Large intestine (tissue), 3 donors: Measurements from ENCODE around the gene ERLEC1. TPM values are rescaled to one million over a fixed set of nuclear protein-coding genes. Genes with fewer than 3 reads are reported as not detected.

Experiments used
- DNase-seq, 2 donors: peaks; one replicate each; pipeline versions ENCODE4 v3.0.0 to v3.0.0-alpha.2; 2013
- H3K27ac ChIP-seq: one replicate; pipeline ENCODE4 v1.5.1; 2013; ENCODE audit warnings: low read length
- H3K27me3 ChIP-seq: 2 replicates; pipeline ENCODE4 v1.6.1; 2013; ENCODE audit warnings: low read length; ENCODE audit not compliant: control insufficient read depth, insufficient read depth
- H3K36me3 ChIP-seq: 2 replicates; pipeline ENCODE4 v1.6.1; 2013; ENCODE audit warnings: low read length; ENCODE audit not compliant: control insufficient read depth, insufficient read depth
- H3K4me1 ChIP-seq: one replicate; pipeline ENCODE4 v1.6.1; 2013; ENCODE audit warnings: low read length; ENCODE audit not compliant: control insufficient read depth, insufficient read depth
- H3K4me3 ChIP-seq: one replicate; pipeline ENCODE4 v1.5.1; 2013; ENCODE audit warnings: low read length
- H3K9me3 ChIP-seq: one replicate; pipeline ENCODE4 v1.6.1; 2013; ENCODE audit warnings: mild to moderate bottlenecking, low read depth, low read length, moderate library complexity; ENCODE audit not compliant: control insufficient read depth
- WGBS: methylation state at CpG from one replicate; pipeline ENCODE4 v1.1.5; 2013; ENCODE audit warnings: low lambda C conversion rate; ENCODE audit not compliant: insufficient coverage; 5-methylcytosine and 5-hydroxymethylcytosine counted together
- polyA plus RNA-seq: library from polyadenylated mRNA; unstranded; fragments of 120-200 nt; gene quantifications from one replicate; pipeline ENCODE4 v1.2.1, GENCODE V29; 2013

Gene ERLEC1
- polyA plus RNA-seq, 1 donor, result 64.1 TPM

DNA sequence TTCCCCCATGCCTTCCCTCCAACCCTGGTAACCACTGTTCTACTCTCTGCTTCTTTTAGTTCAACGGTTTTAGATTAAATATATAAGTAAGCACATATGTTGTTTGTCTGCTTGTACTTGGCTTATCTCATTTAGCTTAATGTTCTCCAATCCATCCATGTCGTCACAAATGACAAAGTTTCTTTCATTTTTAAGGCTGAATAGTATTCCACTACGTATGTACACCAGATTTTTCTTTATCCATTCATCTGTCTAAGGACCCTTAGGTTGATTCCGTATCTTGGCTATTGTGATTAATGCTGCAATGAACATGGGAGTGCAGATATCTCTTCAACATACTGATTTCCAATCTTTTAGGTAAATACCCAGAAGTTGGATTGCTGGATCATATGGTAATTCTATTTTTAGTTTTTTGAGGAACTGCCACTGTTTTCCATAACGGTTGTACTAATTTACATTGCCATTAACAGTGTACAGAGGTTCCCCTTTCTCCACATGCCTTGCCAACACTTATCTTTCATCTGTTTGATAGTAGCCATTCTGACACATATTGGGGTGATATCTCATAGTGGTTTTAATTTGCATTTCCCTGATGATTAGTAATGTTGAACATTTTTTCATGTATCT, 8.2 kb upstream of the ERLEC1 start:
- no peak for DNase-seq

DNA sequence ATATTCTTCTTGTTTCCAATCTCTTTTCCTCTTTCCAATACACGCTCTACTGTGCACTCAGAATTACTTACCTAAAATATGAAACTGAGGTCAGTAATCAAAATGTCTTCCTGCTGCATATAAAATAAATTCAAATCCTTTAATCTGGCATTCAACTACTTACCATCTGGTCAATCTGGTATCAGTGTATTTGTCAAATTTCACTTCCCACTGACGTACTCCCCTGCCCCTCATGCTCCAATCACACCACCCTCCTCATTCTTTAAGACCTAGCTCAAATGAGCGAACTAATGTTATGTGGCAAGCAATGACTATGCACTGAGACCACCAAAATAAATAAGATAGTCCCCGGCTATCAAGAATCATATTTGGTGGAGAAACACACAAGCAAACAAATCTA, 6.8 kb upstream of the ERLEC1 start:
- no peaks in the 10 kb centered on the region for H3K9me3 ChIP-seq
- 100% methylated on average over 2 of the region's 4 CpGs for WGBS
- H3K4me1 ChIP-seq, result no peaks in the 10 kb centered on the region
- no peak overlapping the region for H3K4me3 ChIP-seq
- DNase-seq, result no peak
- no peak overlapping the region for H3K27ac ChIP-seq
- H3K27me3 ChIP-seq, result no peaks in the 10 kb centered on the region
- H3K36me3 ChIP-seq, result peaks cover 7% of the 10 kb centered on the region

More for the DNA sequence above, 8.2 kb upstream of the ERLEC1 start:
- H3K36me3 ChIP-seq, result peaks cover 7% of the 10 kb centered on the region
- H3K9me3 ChIP-seq, result no peaks in the 10 kb centered on the region
- no peaks in the 10 kb centered on the region for H3K4me1 ChIP-seq
- H3K27me3 ChIP-seq, result no peaks in the 10 kb centered on the region
- no peak overlapping the region for H3K27ac ChIP-seq
- H3K4me3 ChIP-seq, result no peak overlapping the region
- 100% methylated on average over 2 of the region's 5 CpGs for WGBS

- peaks cover 7% of the 10 kb centered on the region for H3K36me3 ChIP-seq
- no peak overlapping the region for H3K27ac ChIP-seq
- peaks cover 5% of the 10 kb centered on the region for H3K9me3 ChIP-seq
- H3K4me3 ChIP-seq, result no peak overlapping the region
- WGBS, result no CpG with 5 or more reads among the region's 8 CpGs
- H3K4me1 ChIP-seq, result peaks cover 5% of the 10 kb centered on the region
- no peak for DNase-seq
- H3K27me3 ChIP-seq, result no peaks in the 10 kb centered on the region
Measured at GRCh38 chr2:53782676-53783075, 4.2 kb upstream of the ERLEC1 start.

DNA sequence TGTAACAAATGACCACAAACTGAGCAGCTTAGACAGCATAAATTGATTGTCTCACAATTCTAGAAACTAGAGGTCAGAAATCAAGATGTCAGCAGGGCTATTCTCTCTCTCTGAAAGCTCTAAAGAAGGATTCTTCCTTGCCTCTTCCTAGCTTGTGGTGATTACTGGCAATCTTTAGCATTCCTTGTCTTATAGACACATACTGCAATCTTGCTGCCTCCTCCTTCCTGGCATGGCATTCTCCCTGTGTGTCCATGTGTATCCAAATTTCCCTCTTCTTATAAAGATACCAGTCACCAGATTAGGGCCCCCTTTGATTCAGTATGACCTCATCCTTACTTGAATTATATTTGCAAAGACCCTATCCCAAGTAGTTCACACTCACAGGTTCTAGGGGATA, 2.4 kb upstream of the ERLEC1 start:
- Histone ChIP-seq H3K27ac (no peak overlapping the region), H3K4me1 (peaks cover 9% of the 10 kb centered on the region), H3K9me3 (peaks cover 5% of the 10 kb centered on the region), H3K27me3 (no peaks in the 10 kb centered on the region), H3K4me3 (no peak overlapping the region), H3K36me3 (peaks cover 7% of the 10 kb centered on the region)
- no peak for DNase-seq

- Histone ChIP-seq H3K4me3 (peak overlapping the region; percentile 99), H3K36me3 (peaks cover 7% of the 10 kb centered on the region), H3K9me3 (peaks cover 5% of the 10 kb centered on the region), H3K27ac (no peak overlapping the region), H3K4me1 (peaks cover 9% of the 10 kb centered on the region), H3K27me3 (no peaks in the 10 kb centered on the region)
- DNase-seq, result no peak
- WGBS, result 100% methylated on average over 1 of the region's 11 CpGs
Measured at GRCh38 chr2:53785366-53785765, 1.5 kb upstream of the ERLEC1 start.

DNA sequence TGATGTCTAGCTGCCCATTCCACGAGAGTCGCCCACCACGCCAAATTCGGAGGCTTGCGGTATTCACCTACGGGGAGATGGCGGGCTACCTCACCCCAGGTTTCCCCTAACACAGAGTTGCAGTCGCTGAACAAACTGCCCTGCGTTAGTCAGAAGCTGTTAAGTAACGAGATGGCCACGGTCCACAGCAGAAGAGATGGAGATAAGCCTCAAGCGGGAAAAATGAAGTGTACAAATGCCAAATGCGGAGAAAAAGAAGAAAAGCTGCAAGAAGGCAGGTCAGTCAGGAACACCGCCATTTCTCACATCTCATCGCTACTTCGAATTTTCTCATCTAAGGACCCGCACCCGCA, 516 bp upstream of the ERLEC1 start:
- Histone ChIP-seq H3K4me3 (peak overlapping the region; percentile 99), H3K4me1 (peaks cover 9% of the 10 kb centered on the region), H3K9me3 (peaks cover 5% of the 10 kb centered on the region), H3K36me3 (peaks cover 7% of the 10 kb centered on the region), H3K27ac (peak overlapping the region; percentile 85), H3K27me3 (no peaks in the 10 kb centered on the region)
- 0% methylated on average over 4 of the region's 18 CpGs for WGBS
- DNase-seq, result no peak

GRCh38 chr2:53787614-53788289, 908 bp downstream of the ERLEC1 start:
- Histone ChIP-seq H3K9me3 (peaks cover 5% of the 10 kb centered on the region), H3K27ac (peak overlapping the region; percentile 85), H3K36me3 (no peaks in the 10 kb centered on the region), H3K27me3 (no peaks in the 10 kb centered on the region), H3K4me3 (peak overlapping the region; percentile 99), H3K4me1 (peaks cover 9% of the 10 kb centered on the region)
- WGBS, result 14% methylated on average over 5 of the region's 17 CpGs
- DNase-seq, result peak in 1 of 2 donors; percentile 48

DNA sequence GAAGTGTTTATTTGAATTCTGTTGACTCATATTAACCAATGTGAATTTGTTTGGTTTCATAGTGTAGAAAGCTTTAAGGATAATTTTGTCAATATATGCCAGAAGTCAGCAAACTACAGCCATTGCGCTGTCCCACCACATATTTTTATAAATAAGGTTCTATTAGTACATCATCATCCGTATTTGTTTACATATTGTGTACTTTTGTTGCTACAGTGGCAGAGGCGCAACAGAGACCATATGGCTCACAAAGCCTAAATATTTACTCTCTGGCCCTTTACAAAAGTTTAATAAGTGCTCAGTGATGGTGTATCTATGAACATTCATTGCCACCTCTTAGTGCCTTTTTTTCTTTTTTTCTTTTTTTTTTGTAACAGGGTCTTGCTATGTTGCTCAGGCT, 6.4 kb downstream of the ERLEC1 start:
- no peak overlapping the region for H3K4me3 ChIP-seq
- H3K27ac ChIP-seq, result no peak overlapping the region
- DNase-seq, result no peak
- no peaks in the 10 kb centered on the region for H3K27me3 ChIP-seq
- peaks cover 27% of the 10 kb centered on the region for H3K36me3 ChIP-seq
- 80% methylated on average over 1 of the region's 3 CpGs for WGBS
- H3K9me3 ChIP-seq, result no peaks in the 10 kb centered on the region
- H3K4me1 ChIP-seq, result peaks cover 3% of the 10 kb centered on the region

DNA sequence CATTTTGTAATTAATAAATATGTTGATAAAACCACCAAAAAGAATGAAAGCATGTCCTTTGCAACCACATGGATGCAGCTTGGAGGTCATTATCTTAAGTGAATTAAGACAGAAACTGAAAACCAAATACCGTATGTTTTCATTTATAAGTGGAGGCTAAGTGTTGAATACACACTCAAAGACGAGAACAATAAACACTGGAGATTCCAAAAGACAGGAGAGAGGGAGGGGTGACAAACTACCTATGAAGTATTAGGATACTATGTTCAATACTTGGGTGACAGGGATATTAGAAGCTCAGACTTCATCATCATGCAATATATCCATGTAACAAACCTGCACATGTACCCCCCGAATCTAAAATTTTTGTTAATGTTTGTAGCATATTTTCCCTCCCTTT, 7.0 kb downstream of the ERLEC1 start:
- H3K36me3 ChIP-seq, result peaks cover 29% of the 10 kb centered on the region
- no peak overlapping the region for H3K4me3 ChIP-seq
- no peaks in the 10 kb centered on the region for H3K27me3 ChIP-seq
- no peak for DNase-seq
- WGBS, result no CpG with 5 or more reads among the region's 3 CpGs
- H3K4me1 ChIP-seq, result no peaks in the 10 kb centered on the region
- H3K9me3 ChIP-seq, result no peaks in the 10 kb centered on the region
- H3K27ac ChIP-seq, result no peak overlapping the region

GRCh38 chr2:53801547-53801946, 14.7 kb downstream of the ERLEC1 start:
- H3K27me3 ChIP-seq, result no peaks in the 10 kb centered on the region
- no peak overlapping the region for H3K4me3 ChIP-seq
- H3K4me1 ChIP-seq, result no peaks in the 10 kb centered on the region
- H3K36me3 ChIP-seq, result peaks cover 49% of the 10 kb centered on the region
- H3K9me3 ChIP-seq, result no peaks in the 10 kb centered on the region
- no peak overlapping the region for H3K27ac ChIP-seq
- no peak for DNase-seq

GRCh38 chr2:53802617-53803151, 15.8 kb downstream of the ERLEC1 start:
- no peak for DNase-seq
- Histone ChIP-seq H3K9me3 (no peaks in the 10 kb centered on the region), H3K4me3 (no peak overlapping the region), H3K36me3 (peaks cover 51% of the 10 kb centered on the region), H3K4me1 (no peaks in the 10 kb centered on the region), H3K27me3 (no peaks in the 10 kb centered on the region), H3K27ac (no peak overlapping the region)
- no CpG with 5 or more reads among the region's 7 CpGs for WGBS
